ENCODE data around the gene MSANTD7. TPM values are rescaled to one million over a fixed set of nuclear protein-coding genes. Genes with fewer than 3 reads are reported as not detected.

Gene MSANTD7
- 28.4 TPM for total RNA-seq

GRCh38 chr10:14837757-14838581, at the start of gene MSANTD7, which contains the start of the genes CDNF and HSPA14:
Gene MSANTD7 (plus strand): TSS chr10:14838306. CDS start chr10:14842285, 3,979 bp downstream.
Gene CDNF (minus strand): TSS chr10:14838037. CDS start chr10:14837946, 91 bp downstream.
Gene HSPA14 (plus strand): TSS chr10:14838306. CDS start chr10:14838403, 97 bp downstream.

GRCh38 chr10:14878266-14879123, 40.4 kb downstream of the MSANTD7 start, which contains the start of gene SUV39H2:
Gene SUV39H2 (plus strand): TSS chr10:14878866. CDS start chr10:14878889, 23 bp downstream.

Other genes starting within 250 kb of the MSANTD7 start
- gene FAM107B, start 63.4 kb upstream of the MSANTD7 start, total RNA-seq: 122 TPM
- gene CDNF, start 269 bp upstream of the MSANTD7 start, total RNA-seq: 3.0 TPM
- gene HSPA14, start within 50 bp of the MSANTD7 start, total RNA-seq: 13.8 TPM
- gene SUV39H2, start 40.6 kb downstream of the MSANTD7 start, total RNA-seq: 31.0 TPM
- 13.6 TPM for gene DCLRE1C, start 115.8 kb downstream of the MSANTD7 start, total RNA-seq
- not detected for gene MEIG1, start 121.1 kb downstream of the MSANTD7 start, total RNA-seq
- gene OLAH, start 205.6 kb downstream of the MSANTD7 start, total RNA-seq: 0.93 TPM